GM12873 (cell line): ENCODE measurements around the gene MREG.

ENCODE experiments used
- TF ChIP-seq, protein P1 (sequence below): IDR thresholded peaks from 2 replicates; pipeline ENCODE4 v1.5.1; 2012; ENCODE audit warnings: low read depth, mild to moderate bottlenecking, moderate library complexity, low read length, control low read depth; ENCODE audit not compliant: insufficient read depth; ENCODE audit errors: missing control alignments

The MREG gene

DNA sequence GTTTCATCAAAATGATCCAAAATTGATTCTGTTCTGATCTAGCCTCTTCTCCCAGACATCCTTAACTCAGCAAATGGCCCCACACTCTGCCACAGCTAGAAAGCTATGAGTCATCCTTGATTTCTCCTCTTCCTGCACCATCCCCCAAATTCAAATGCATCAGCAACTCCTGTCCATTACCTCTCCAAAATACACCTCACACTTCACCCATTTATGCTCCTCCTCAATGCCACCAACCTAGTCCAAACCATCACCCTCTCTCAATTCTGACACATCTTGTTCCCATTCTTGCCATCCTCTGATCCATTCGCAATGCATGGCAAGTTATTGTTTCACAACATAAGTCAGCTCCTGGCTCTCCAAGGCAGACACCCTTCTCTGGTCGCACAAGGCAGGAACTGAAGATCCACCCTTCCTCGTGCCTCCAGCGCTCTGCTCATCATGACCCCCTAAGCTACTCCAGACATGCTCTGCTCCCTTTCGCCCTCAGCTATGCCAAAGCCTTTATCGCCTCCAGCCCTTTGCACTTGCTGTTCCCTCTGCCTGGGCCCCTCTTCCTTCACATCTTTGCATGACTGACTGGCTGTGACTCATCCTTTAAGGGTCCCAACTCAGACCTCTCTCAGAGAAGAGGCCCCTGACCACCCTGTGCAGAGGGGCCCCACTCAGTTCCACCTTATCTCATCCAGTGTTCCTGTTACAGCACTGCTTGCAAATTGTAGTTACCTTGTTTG is 83.6 kb downstream of the MREG start:
- TF ChIP-seq, protein P1, sequence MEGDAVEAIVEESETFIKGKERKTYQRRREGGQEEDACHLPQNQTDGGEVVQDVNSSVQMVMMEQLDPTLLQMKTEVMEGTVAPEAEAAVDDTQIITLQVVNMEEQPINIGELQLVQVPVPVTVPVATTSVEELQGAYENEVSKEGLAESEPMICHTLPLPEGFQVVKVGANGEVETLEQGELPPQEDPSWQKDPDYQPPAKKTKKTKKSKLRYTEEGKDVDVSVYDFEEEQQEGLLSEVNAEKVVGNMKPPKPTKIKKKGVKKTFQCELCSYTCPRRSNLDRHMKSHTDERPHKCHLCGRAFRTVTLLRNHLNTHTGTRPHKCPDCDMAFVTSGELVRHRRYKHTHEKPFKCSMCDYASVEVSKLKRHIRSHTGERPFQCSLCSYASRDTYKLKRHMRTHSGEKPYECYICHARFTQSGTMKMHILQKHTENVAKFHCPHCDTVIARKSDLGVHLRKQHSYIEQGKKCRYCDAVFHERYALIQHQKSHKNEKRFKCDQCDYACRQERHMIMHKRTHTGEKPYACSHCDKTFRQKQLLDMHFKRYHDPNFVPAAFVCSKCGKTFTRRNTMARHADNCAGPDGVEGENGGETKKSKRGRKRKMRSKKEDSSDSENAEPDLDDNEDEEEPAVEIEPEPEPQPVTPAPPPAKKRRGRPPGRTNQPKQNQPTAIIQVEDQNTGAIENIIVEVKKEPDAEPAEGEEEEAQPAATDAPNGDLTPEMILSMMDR = no peak

DNA sequence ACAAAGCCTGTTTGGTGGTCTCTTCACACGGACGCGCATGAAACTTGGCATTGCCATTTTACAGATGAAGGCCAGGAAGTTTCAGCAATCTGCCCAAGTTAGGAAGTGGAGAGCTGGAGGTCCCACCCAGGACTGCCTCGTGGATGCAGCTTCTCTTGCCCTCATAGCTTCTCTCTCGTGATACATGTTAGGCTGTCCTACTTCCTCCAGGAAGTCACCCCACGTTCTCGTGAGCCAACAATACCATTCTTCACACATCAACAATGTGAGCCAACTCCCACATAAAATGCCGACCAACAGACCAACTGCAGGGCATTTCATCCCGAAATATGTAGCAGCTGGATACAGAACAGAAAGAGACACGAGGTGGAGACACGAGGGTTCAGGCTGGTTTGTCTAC is 85.3 kb downstream of the MREG start:
- TF ChIP-seq, protein P1 = no peak

DNA sequence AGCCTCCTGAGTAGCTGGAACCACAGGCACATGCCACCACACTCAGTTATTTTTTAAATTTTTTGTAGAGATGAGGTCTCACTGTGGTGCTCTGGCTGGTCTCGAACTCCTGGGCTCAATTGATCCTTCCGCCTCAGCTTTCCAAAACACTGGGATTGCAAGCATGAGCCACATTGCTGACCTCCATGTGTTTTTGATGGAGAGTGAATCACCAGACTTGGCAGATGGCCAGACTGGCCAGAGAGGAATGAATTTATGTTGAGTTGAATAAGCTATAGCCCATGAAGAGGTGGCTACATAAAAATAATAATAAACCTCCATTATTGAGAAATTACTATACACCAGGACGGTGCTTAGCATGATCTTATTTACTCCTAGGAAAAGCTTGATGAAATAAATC is 91.5 kb downstream of the MREG start:
- TF ChIP-seq, protein P1 = no peak

DNA sequence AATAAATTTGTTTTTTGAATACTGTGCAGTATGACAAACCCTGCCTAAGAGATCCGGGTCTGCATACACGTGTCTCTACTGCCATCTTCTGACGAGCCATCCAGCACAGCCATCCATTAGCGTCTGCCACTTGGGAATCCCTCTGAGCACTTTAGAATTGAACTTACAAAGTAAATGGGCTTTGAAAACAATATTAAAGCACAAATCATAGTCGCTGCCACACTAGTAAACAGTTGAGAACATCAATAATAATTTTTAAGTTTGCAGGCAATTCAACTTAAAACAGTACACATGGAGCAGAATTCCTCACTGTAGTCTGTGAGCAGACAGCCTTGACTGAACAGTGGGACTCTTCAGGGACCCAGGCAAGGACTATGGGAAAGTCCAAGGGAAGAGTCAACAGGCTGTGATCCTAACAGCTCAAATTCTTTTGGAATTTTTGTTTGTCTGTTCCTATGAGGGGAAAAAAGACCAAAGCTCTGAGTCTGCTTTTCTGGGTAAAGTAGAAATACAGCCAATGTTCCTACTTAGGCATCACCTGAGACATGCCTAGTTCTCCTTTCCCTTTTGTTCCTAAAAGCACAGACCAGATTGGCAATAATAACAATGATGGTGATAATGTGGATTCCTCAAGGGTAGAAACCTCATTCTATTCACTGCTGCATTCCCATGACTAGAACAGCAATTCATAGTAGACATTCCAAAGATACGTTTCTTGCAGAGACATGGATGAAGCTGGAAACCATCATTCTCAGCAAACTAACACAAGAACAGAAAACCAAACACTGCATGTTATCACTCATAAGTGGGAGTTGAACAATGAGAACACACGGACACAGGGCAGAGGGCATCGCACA is 92.9 kb downstream of the MREG start:
- TF ChIP-seq, protein P1 = peak; percentile 93

DNA sequence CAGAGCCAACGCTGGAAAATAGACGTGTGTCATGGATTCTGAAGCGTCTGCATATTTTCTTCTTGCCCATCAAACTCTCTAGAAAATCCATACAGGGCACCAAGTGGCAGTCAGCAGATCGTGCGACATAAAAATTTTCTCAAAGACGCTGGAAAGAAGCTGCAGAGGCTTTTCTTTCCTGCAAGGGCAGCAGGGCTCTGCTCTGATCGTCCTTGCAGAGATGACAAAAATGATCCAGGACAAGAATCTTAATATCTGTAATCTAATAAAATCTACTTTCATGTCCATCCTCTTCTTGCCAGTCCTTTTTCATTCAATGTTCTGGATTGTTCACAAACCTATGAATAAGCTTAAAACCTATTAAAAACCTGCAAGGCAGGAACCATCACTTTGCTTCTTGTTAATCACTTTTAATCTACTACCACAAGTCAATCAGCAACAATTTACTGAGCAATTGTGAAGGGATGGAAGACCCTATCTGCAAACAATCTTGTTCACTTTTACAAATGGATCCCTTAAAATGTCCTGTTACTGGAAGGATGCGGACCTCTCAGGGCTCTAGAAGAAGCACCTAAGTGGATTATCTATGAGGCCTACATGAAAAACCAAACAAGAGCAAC is 93.6 kb downstream of the MREG start:
- TF ChIP-seq, protein P1 = no peak

DNA sequence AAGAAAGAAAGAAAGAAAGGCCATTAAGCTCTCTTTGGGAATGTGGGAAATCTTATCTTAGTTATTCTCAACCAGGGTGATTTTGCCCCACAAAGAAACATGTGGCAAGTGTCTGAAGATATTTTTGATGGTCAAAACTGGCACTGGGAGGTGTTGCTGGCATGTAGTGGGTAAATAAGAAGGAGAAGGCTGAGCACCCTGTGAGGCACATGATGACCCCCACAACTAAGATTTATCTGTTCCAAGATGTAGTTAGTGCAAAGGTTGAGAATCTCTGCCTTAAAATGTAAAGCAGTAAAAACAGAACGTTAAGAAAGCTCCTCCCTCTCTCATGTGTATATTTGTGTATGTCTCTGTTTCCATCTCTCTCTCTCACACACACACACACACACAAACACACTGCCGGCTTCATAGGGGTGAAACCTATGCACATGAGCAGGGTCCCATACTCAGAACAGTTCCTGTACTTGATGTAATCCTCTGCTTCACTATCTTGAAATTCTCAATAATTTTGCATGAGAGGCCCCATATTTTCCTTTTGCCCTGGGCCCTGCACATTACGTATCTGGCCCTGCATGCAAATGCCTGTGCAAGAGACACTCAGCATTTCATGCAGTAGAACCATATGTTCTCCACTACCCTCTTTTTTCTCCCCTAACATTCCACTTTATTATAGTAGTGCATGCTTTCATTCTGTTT is 94.3 kb downstream of the MREG start:
- TF ChIP-seq, protein P1 = no peak
